Measurements from ENCODE around the gene ORC1.

The ORC1 gene

GRCh38 chr1:52360595-52360968 is 43.6 kb downstream of the ORC1 start:
- in situ Hi-C loops (cut with MboI; ENCODE audit: low pct_unique_long_range_greater_than_20kb, low sequenced_read_pairs, unreplicated experiment), result no loop called here
- no peak for DNase-seq (ENCODE audit: low spot score)
- no peak for TF ChIP-seq CTCF (IDR thresholded peaks at IDR 0.05; ENCODE audit: extremely low read depth, insufficient read depth, missing control alignments)

- DNase-seq (ENCODE audit: low spot score), result no peak
- TF ChIP-seq CTCF (IDR thresholded peaks at IDR 0.05; ENCODE audit: extremely low read depth, insufficient read depth, missing control alignments), result no peak
- in situ Hi-C loops (cut with MboI; ENCODE audit: low pct_unique_long_range_greater_than_20kb, low sequenced_read_pairs, unreplicated experiment), result no loop called here
These were observed 44.3 kb downstream of the ORC1 start for GRCh38 chr1:52359676-52360594.

- TF ChIP-seq CTCF (IDR thresholded peaks at IDR 0.05; ENCODE audit: extremely low read depth, insufficient read depth, missing control alignments), result no peak
- in situ Hi-C loops (cut with MboI; ENCODE audit: low pct_unique_long_range_greater_than_20kb, low sequenced_read_pairs, unreplicated experiment), result no loop called here
- DNase-seq (ENCODE audit: low spot score), result no peak
These were observed 45.2 kb downstream of the ORC1 start for GRCh38 chr1:52358851-52359497.

DNA sequence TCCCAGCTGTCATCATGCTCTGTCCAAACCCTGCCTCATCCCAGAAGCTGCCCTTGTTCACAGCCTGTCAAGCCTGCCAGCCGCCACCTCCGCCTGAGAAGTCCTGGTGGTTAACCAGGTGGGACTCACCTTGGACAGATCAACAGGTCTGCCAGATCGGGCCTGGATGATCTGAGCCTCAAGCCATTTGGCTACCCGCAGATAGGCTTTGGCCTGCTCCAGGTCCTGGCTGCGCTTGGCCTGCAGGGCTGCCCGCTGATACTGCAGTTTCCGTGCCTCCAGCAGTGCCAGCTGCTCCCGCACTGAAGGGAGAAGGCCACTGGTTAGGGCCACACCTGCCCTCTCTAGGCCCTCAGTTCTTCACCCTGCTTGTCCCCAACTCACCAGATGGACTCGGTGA is 46.8 kb downstream of the ORC1 start:
- no peak for TF ChIP-seq CTCF (IDR thresholded peaks at IDR 0.05; ENCODE audit: extremely low read depth, insufficient read depth, missing control alignments)
- no peak for DNase-seq (ENCODE audit: low spot score)
- in situ Hi-C loops (cut with MboI; ENCODE audit: low pct_unique_long_range_greater_than_20kb, low sequenced_read_pairs, unreplicated experiment), result no loop called here

GRCh38 chr1:52356818-52357355 is 47.3 kb downstream of the ORC1 start:
- in situ Hi-C loops (cut with MboI; ENCODE audit: low pct_unique_long_range_greater_than_20kb, low sequenced_read_pairs, unreplicated experiment), result no loop called here

More at GRCh38 chr1:52356818-52357355, 47.3 kb downstream of the ORC1 start:
- TF ChIP-seq CTCF (IDR thresholded peaks at IDR 0.05; ENCODE audit: extremely low read depth, insufficient read depth, missing control alignments), result no peak
- DNase-seq (ENCODE audit: low spot score), result no peak

Data from GM13977 (cell line).